A549 (cell line): ENCODE measurements around the gene GAN. TPM values are rescaled to one million over a fixed set of nuclear protein-coding genes. Genes with fewer than 3 reads are reported as not detected.

Experiments used
- ATAC-seq, 2 experiments: fragments of 200-7000 bp in 1 of 2; fragments of >200 bp in 1 of 2; cut with Nextera tagmentation in 1 of 2; cut with Tn5 transposase in 1 of 2; 3 replicates each; pipeline versions ENCODE4 v1.8.0 to v1.9.1; 2018 to 2020; ENCODE audit warnings: mild to moderate bottlenecking in 1 of 2, moderate library complexity in 1 of 2
- CTCF ChIA-PET: fragments of 300-600 bp; sonication (Branson Sonifier 250); formaldehyde crosslinking; extraction: SDS; loops from one replicate; lab custom pipeline; 2021; ENCODE audit warnings: antibody characterized with exemption, inconsistent platforms; lab: Yijun Ruan, JAX
- POLR2A ChIA-PET: fragments of 350-600 bp; formaldehyde crosslinking; extraction: SDS; loops from one replicate; lab custom pipeline; 2021; ENCODE audit warnings: antibody characterized with exemption, inconsistent platforms; lab: Yijun Ruan, JAX
- DNase-seq, 2 experiments: peaks; one replicate each; pipeline versions ENCODE4 v3.0.0 to v3.0.0-alpha.2; 2011 to 2016; ENCODE audit warnings: low read depth in 1 of 2, low spot score in 1 of 2
- FAIRE-seq: peaks from 2 replicates; lab custom pipeline; 2011; peaks lifted over from hg19 to GRCh38; lab: Jason Lieb, UNC
- H3K27ac ChIP-seq, 2 experiments: fragments of >200 bp; sonication (Bioruptor Twin); formaldehyde crosslinking; 3 replicates each; pipeline ENCODE4 v1.5.1; 2016 to 2017
- H3K4me1 ChIP-seq: fragments of >200 bp; sonication (Bioruptor Twin); formaldehyde crosslinking; 3 replicates; pipeline ENCODE4 v1.6.1; 2016
- H3K4me2 ChIP-seq: fragments of >200 bp; sonication (Bioruptor Twin); formaldehyde crosslinking; 3 replicates; pipeline ENCODE4 v1.6.1; 2016
- H3K4me3 ChIP-seq: fragments of >200 bp; sonication (Bioruptor Twin); formaldehyde crosslinking; 3 replicates; pipeline ENCODE4 v1.5.1; 2016
- H3K9me3 ChIP-seq: fragments of >200 bp; sonication (Bioruptor Twin); formaldehyde crosslinking; 3 replicates; pipeline ENCODE4 v1.6.1; 2016
- ATOH8 ChIP-seq: fragments of 250-450 bp; sonication (Bioruptor Pico); IDR thresholded peaks from 2 replicates; pipeline ENCODE4 v1.5.0; 2020; ENCODE audit warnings: low read depth, mild to moderate bottlenecking, moderate library complexity
- BCL3 ChIP-seq: fragments of >200 bp; sonication (Bioruptor Twin); formaldehyde crosslinking; IDR thresholded peaks from 3 replicates; pipeline ENCODE4 v1.6.1; 2016
- CBX8 ChIP-seq: fragments of 200-600 bp; sonication (generic); IDR thresholded peaks from 2 replicates; pipeline ENCODE4 v1.6.1; 2016
- CEBPB ChIP-seq, 2 experiments: fragments of >200 bp in 1 of 2; sonication (Bioruptor Twin) in 1 of 2; formaldehyde crosslinking in 1 of 2; IDR thresholded peaks; 2 replicates each; pipeline ENCODE4 v1.6.1; 2012 to 2016
- CHD4 ChIP-seq: fragments of 200-600 bp; sonication (generic); IDR thresholded peaks from 2 replicates; pipeline ENCODE4 v1.6.1; 2016; ENCODE audit warnings: antibody characterized with exemption, mild to moderate bottlenecking, borderline replicate concordance
- EHF ChIP-seq: fragments of 250-450 bp; sonication (Bioruptor Pico); IDR thresholded peaks from 2 replicates; pipeline ENCODE4 v1.5.0; 2020; ENCODE audit warnings: mild to moderate bottlenecking
- EHMT2 ChIP-seq: fragments of 200-600 bp; sonication (generic); IDR thresholded peaks from 2 replicates; pipeline ENCODE4 v1.6.1; 2016; ENCODE audit warnings: antibody characterized with exemption, low read depth, mild to moderate bottlenecking, moderate library complexity
- ELK1 ChIP-seq: fragments of 150-350 bp; IDR thresholded peaks from 2 replicates; pipeline ENCODE4 v1.6.1; 2014; ENCODE audit warnings: low read depth, mild to moderate bottlenecking, low read length
- FOSB ChIP-seq: fragments of 250-450 bp; sonication (Bioruptor Pico); IDR thresholded peaks from 2 replicates; pipeline ENCODE4 v1.5.0; 2020; ENCODE audit warnings: mild to moderate bottlenecking, moderate library complexity
- FOSL2 ChIP-seq, 2 experiments: fragments of 450-650 bp in 1 of 2; fragments of >200 bp in 1 of 2; sonication (Bioruptor Twin) in 1 of 2; formaldehyde crosslinking; IDR thresholded peaks; 2 replicates each; pipeline versions ENCODE4 v1.5.0 to v1.6.1; 2016 to 2020; ENCODE audit warnings: mild to moderate bottlenecking in 1 of 2, moderate library complexity in 1 of 2
- FOXS1 ChIP-seq: fragments of 250-450 bp; sonication (Bioruptor Pico); IDR thresholded peaks from 2 replicates; pipeline ENCODE4 v1.5.0; 2020; ENCODE audit warnings: mild to moderate bottlenecking, moderate library complexity
- HDAC2 ChIP-seq: fragments of 200-600 bp; sonication (generic); IDR thresholded peaks from 2 replicates; pipeline ENCODE4 v1.6.1; 2016
- HES2 ChIP-seq: fragments of >200 bp; sonication (Bioruptor Twin); formaldehyde crosslinking; IDR thresholded peaks from 2 replicates; pipeline ENCODE4 v1.6.1; 2016
- HOXB13 ChIP-seq: fragments of 250-450 bp; sonication (Bioruptor Pico); IDR thresholded peaks from 2 replicates; pipeline ENCODE4 v1.5.0; 2020; ENCODE audit warnings: low read depth, mild to moderate bottlenecking, moderate library complexity
- KDM1A ChIP-seq: fragments of 200-600 bp; sonication (generic); IDR thresholded peaks from 2 replicates; pipeline ENCODE4 v1.6.1; 2016; ENCODE audit warnings: low read depth, mild to moderate bottlenecking
- KDM5A ChIP-seq: fragments of 200-600 bp; sonication (generic); IDR thresholded peaks from 2 replicates; pipeline ENCODE4 v1.6.1; 2016; ENCODE audit warnings: antibody characterized with exemption, mild to moderate bottlenecking
- MAFK ChIP-seq: fragments of 450-650 bp; IDR thresholded peaks from 2 replicates; pipeline ENCODE4 v1.6.1; 2014; ENCODE audit not compliant: partially characterized antibody
- MAZ ChIP-seq: fragments of 150-350 bp; IDR thresholded peaks from 2 replicates; pipeline ENCODE4 v1.6.1; 2014; ENCODE audit warnings: antibody characterized with exemption, low read depth, low read length, borderline replicate concordance
- NFE2L2 ChIP-seq: fragments of 150-350 bp; conservative IDR thresholded peaks from 2 replicates; pipeline ENCODE4 v1.6.1; 2014; ENCODE audit warnings: low read length
- NR3C1 ChIP-seq: fragments of >200 bp; sonication (Bioruptor Twin); formaldehyde crosslinking; IDR thresholded peaks from 3 replicates; pipeline ENCODE4 v1.6.1; 2017
- POLR2AphosphoS2 ChIP-seq: conservative IDR thresholded peaks from 2 replicates; pipeline ENCODE4 v1.6.1; 2012; ENCODE audit warnings: low read length, improper control_type of control experiment, inconsistent platforms
- RARB ChIP-seq: fragments of 250-450 bp; sonication (Bioruptor Pico); IDR thresholded peaks from 2 replicates; pipeline ENCODE4 v1.8.0; 2021; ENCODE audit warnings: mild to moderate bottlenecking, moderate library complexity
- RCOR1 ChIP-seq: fragments of 150-350 bp; IDR thresholded peaks from 2 replicates; pipeline ENCODE4 v1.6.1; 2014; ENCODE audit warnings: antibody characterized with exemption, low read length, low read depth
- REST ChIP-seq: fragments of 200-600 bp; sonication (generic); IDR thresholded peaks from 2 replicates; pipeline ENCODE4 v1.6.1; 2016; ENCODE audit warnings: antibody characterized with exemption, mild to moderate bottlenecking, moderate library complexity
- RFX5 ChIP-seq: fragments of 450-650 bp; IDR thresholded peaks from 2 replicates; pipeline ENCODE4 v1.7.1; 2014; ENCODE audit warnings: antibody characterized with exemption, mild to moderate bottlenecking, moderate library complexity
- RNF2 ChIP-seq: fragments of 200-600 bp; sonication (generic); IDR thresholded peaks from 2 replicates; pipeline ENCODE4 v1.6.1; 2016; ENCODE audit warnings: low read depth, mild to moderate bottlenecking, antibody characterized with exemption, moderate library complexity, borderline replicate concordance
- SMC3 ChIP-seq: fragments of >200 bp; sonication (Bioruptor Twin); formaldehyde crosslinking; IDR thresholded peaks from 3 replicates; pipeline ENCODE4 v1.6.1; 2018; ENCODE audit warnings: inconsistent platforms
- SREBF2 ChIP-seq: fragments of 450-650 bp; IDR thresholded peaks from 2 replicates; pipeline ENCODE4 v1.6.1; 2014; ENCODE audit warnings: mild to moderate bottlenecking, moderate library complexity
- TP53 ChIP-seq: fragments of 250-450 bp; sonication (Bioruptor Pico); IDR thresholded peaks from 2 replicates; pipeline ENCODE4 v1.5.0; 2021; ENCODE audit warnings: mild to moderate bottlenecking, moderate library complexity
- ZC3H11A ChIP-seq: fragments of 450-650 bp; IDR thresholded peaks from 2 replicates; pipeline ENCODE4 v1.6.1; 2014; ENCODE audit warnings: antibody characterized with exemption, mild to moderate bottlenecking
- ZNF302 ChIP-seq: fragments of 250-450 bp; sonication (Bioruptor Pico); IDR thresholded peaks from 2 replicates; pipeline ENCODE4 v1.9.0; 2021; ENCODE audit warnings: inconsistent platforms, mild to moderate bottlenecking, moderate library complexity
- WGBS: methylation state at CpG from one replicate; pipeline ENCODE4 v1.1.6; 2017; ENCODE audit errors: missing lambda C conversion rate; 5-methylcytosine and 5-hydroxymethylcytosine counted together
- polyA plus RNA-seq, 4 experiments: library from polyadenylated mRNA; depleted of rRNA in 3 of 4; stranded (reverse); fragments of >200 nt; fragmentation: RNase III in 1 of 4; extraction: RNeasy Plus Mini Kit Qiagen cat#74134 plus additional on column Dnase treatment in 1 of 4; gene quantifications; 2 replicates in 3 of 4; 3 replicates in 1 of 4; pipeline ENCODE4 v1.2.3, GENCODE V29; 2011 to 2017

The GAN gene
- polyA plus RNA-seq, 2 of the 4 experiments (the other 2 are of a cell fraction): 2.8 to 8.1 TPM

GRCh38 chr16:81435567-81435966 lies 120.8 kb downstream of the GAN start:
- Histone ChIP-seq H3K9me3 (no peaks in the 10 kb centered on the region), H3K4me1 (peaks cover 23% of the 10 kb centered on the region), H3K4me2 (no peak overlapping the region), H3K4me3 (no peak overlapping the region), H3K27ac (peak overlapping the region; percentile 48 to 71; a peak in 4 of 6 replicates)
- DNase-seq (no peak), FAIRE-seq (no peak), ATAC-seq (no peak)
- ChIA-PET CTCF (interaction anchor here (0.6 to 1.2 kb wide), 2 partner anchors 8 to 9 kb away, joined by 3 read pairs; no protein-coding TSS in a partner anchor), POLR2A (no interaction called here)
- 91% methylated on average over 2 of the region's 2 CpGs for WGBS
- TF ChIP-seq SMC3 (no peak), POLR2AphosphoS2 (no peak), TP53 (CRISPR knock-in tag) (no peak), CHD4 (no peak), KDM5A (no peak), NFE2L2 (no peak), MAZ (no peak), FOSB (CRISPR knock-in tag) (no peak), NR3C1 (no peak), REST (no peak), ZC3H11A (no peak), ZNF302 (CRISPR knock-in tag) (no peak), BCL3 (no peak), EHF (CRISPR knock-in tag) (no peak), CEBPB (IDR thresholded peaks at IDR 0.05) (no peak), RNF2 (no peak), RCOR1 (no peak), HES2 (no peak)

GRCh38 chr16:81436386-81436785 lies 121.6 kb downstream of the GAN start:
- Histone ChIP-seq H3K4me1 (peaks cover 16% of the 10 kb centered on the region), H3K4me2 (no peak overlapping the region), H3K9me3 (no peaks in the 10 kb centered on the region), H3K4me3 (no peak overlapping the region), H3K27ac (peak overlapping the region; percentile 12 to 71; a peak in 3 of 6 replicates)
- ATAC-seq (no peak), FAIRE-seq (no peak), DNase-seq (no peak)
- TF ChIP-seq KDM1A: no peak
- no peak for TF ChIP-seq RFX5
- no peak for TF ChIP-seq ZC3H11A
- no peak for TF ChIP-seq MAZ
- no peak for TF ChIP-seq MAFK
- no peak for TF ChIP-seq HDAC2
- no peak for TF ChIP-seq FOSL2 (IDR thresholded peaks at IDR 0.05)
- no peak for TF ChIP-seq FOSL2 (CRISPR knock-in tag; IDR thresholded peaks at IDR 0.05)
- TF ChIP-seq ATOH8 (CRISPR knock-in tag): no peak
- TF ChIP-seq ELK1: no peak
- no peak for TF ChIP-seq FOSB (CRISPR knock-in tag)
- TF ChIP-seq CEBPB (IDR thresholded peaks at IDR 0.05): no peak
- TF ChIP-seq HOXB13 (CRISPR knock-in tag): no peak
- TF ChIP-seq RCOR1: no peak
- TF ChIP-seq SREBF2: no peak
- no peak for TF ChIP-seq FOXS1 (CRISPR knock-in tag)
- TF ChIP-seq RARB (CRISPR knock-in tag): no peak
- no peak for TF ChIP-seq CBX8
- TF ChIP-seq EHMT2: no peak
- no peak for TF ChIP-seq ZNF302 (CRISPR knock-in tag)
- 84% methylated on average over 6 of the region's 6 CpGs for WGBS
- POLR2A ChIA-PET: no interaction called here
- CTCF ChIA-PET: interaction anchor here (0.6 to 1.0 kb wide), 2 partner anchors 32 to 298 kb away, joined by 3 read pairs; no protein-coding TSS in a partner anchor
